ENCODE measurements around the gene WDR62.
"Not testable (repeated sequence)": the region's sequence is repeated elsewhere in the genome, so short reads cannot be mapped to it uniquely, and the experiment has no call there.

WDR62 gene

GRCh38 chr19:36040495-36040894 lies 14.2 kb upstream of the WDR62 start:
- no peak for DNase-seq

GRCh38 chr19:36041092-36041491 lies 13.6 kb upstream of the WDR62 start:
- DNase-seq: not testable (repeated sequence)

GRCh38 chr19:36041831-36042230 lies 12.9 kb upstream of the WDR62 start:
- no peak for DNase-seq

GRCh38 chr19:36043952-36044351 lies 10.7 kb upstream of the WDR62 start:
- no peak for DNase-seq

GRCh38 chr19:36046443-36047050 lies 8.2 kb upstream of the WDR62 start:
- no peak for DNase-seq

- no peak for DNase-seq
Measured at GRCh38 chr19:36047835-36048234, 6.9 kb upstream of the WDR62 start.

GRCh38 chr19:36049080-36049698 lies 5.5 kb upstream of the WDR62 start:
- no peak for DNase-seq

- DNase-seq: no peak
Measured at GRCh38 chr19:36051236-36051635, 3.5 kb upstream of the WDR62 start.

GRCh38 chr19:36051637-36052036 lies 3.1 kb upstream of the WDR62 start:
- DNase-seq: no peak

GRCh38 chr19:36054119-36054732 lies 471 bp upstream of the WDR62 start, which contains the start of gene THAP8:
THAP8 (minus strand) TSS chr19:36054285; CDS start chr19:36054217, 68 bp downstream.
- peak; percentile 98 to 100 (median 99) for DNase-seq

GRCh38 chr19:36058481-36059179 lies 3.9 kb downstream of the WDR62 start:
- DNase-seq: no peak

- DNase-seq: no peak
Measured at GRCh38 chr19:36059180-36059910, 4.6 kb downstream of the WDR62 start.

GRCh38 chr19:36060430-36060829 lies 5.7 kb downstream of the WDR62 start:
- no peak for DNase-seq

- DNase-seq: no peak
Measured at GRCh38 chr19:36061367-36061766, 6.7 kb downstream of the WDR62 start.

GRCh38 chr19:36064826-36065225 lies 10.1 kb downstream of the WDR62 start:
- DNase-seq: no peak

GRCh38 chr19:36067681-36068080 lies 13.0 kb downstream of the WDR62 start:
- DNase-seq: no peak

- DNase-seq: not testable (repeated sequence)
Measured at GRCh38 chr19:36068810-36069499, 14.3 kb downstream of the WDR62 start.

- DNase-seq: no peak
Measured at GRCh38 chr19:36072081-36072480, 17.4 kb downstream of the WDR62 start.

- DNase-seq: no peak
Measured at GRCh38 chr19:36073121-36073876, 18.6 kb downstream of the WDR62 start.

- no peak for DNase-seq
Measured at GRCh38 chr19:36079389-36079945, 24.8 kb downstream of the WDR62 start.

- DNase-seq: no peak
Measured at GRCh38 chr19:36081385-36081784, 26.7 kb downstream of the WDR62 start.

Data from stimulated activated naive CD4-positive, alpha-beta T cell (primary cell).